ENCODE measurements around the gene P2RY14.

DNA sequence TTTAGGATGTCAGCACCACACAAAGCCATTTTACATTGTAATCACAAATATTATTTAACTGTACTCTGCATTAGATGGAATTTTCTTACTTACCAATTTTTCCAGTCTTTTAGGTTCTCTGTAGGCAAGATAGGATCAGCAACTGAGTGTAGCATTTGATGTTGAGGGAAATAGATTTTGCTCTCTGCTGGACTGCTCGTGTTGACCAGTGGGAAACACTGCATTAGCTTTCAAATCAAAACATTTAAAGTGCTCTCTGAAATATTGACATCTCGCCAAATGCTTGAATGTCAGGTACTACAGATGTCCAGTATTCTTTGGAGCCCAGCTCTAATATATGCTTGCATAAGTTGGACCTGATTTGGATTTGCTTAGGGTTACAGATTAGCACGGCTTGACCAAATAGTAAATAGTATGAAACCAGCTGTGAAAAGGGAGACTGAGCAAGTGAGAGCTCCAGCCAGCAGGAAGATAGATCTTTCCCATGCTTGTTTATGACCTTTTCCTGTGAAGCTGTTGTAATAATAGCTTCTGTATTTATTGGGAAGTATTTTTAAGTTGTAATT, 29.5 kb downstream of the P2RY14 start:
- TF ChIP-seq, protein P1, sequence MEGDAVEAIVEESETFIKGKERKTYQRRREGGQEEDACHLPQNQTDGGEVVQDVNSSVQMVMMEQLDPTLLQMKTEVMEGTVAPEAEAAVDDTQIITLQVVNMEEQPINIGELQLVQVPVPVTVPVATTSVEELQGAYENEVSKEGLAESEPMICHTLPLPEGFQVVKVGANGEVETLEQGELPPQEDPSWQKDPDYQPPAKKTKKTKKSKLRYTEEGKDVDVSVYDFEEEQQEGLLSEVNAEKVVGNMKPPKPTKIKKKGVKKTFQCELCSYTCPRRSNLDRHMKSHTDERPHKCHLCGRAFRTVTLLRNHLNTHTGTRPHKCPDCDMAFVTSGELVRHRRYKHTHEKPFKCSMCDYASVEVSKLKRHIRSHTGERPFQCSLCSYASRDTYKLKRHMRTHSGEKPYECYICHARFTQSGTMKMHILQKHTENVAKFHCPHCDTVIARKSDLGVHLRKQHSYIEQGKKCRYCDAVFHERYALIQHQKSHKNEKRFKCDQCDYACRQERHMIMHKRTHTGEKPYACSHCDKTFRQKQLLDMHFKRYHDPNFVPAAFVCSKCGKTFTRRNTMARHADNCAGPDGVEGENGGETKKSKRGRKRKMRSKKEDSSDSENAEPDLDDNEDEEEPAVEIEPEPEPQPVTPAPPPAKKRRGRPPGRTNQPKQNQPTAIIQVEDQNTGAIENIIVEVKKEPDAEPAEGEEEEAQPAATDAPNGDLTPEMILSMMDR (conservative IDR thresholded peaks at IDR 0.05) = no peak
- TF ChIP-seq EZH2 (IDR thresholded peaks at IDR 0.05; ENCODE audit: low read depth) = no peak

All from PC-9 (cell line).